ENCODE data around the gene RPL6. TPM values are rescaled to one million over a fixed set of nuclear protein-coding genes. Genes with fewer than 3 reads are reported as not detected.
A peak's percentile ranks its signal among the peaks of the same experiment; 100 is the strongest.
"Not testable (repeated sequence)": the region's sequence is repeated elsewhere in the genome, so short reads cannot be mapped to it uniquely, and the experiment has no call there.

Gene RPL6
- total RNA-seq: 1,548 and 2,038 TPM in 2 replicates
- polyA plus RNA-seq: 320 and 329 TPM in 2 replicates

- H3K27ac ChIP-seq: peak within 1 kb of the TSS; percentile 94
- no peaks in the 10 kb centered on the region for H3K9me3 ChIP-seq (ENCODE audit: low read depth)
- peak; percentile 93 to 96 for DNase-seq (ENCODE audit: low read depth in 1 of 2, low spot score in 1 of 2)
- TF ChIP-seq CTCF (IDR thresholded peaks at IDR 0.05; ENCODE audit: low read depth, low read length): no peak
- peaks cover 36% of the 10 kb centered on the region for H3K36me3 ChIP-seq
- H3K4me1 ChIP-seq (ENCODE audit: low read depth): peaks cover 9% of the 10 kb centered on the region
- H3K4me3 ChIP-seq: peak within 1 kb of the TSS; percentile 51
- no peaks in the 10 kb centered on the region for H3K27me3 ChIP-seq
Measured at GRCh38 chr12:112409064-112409905, at the start of gene RPL6. TSS of gene RPL6 (minus strand) at chr12:112409605. CDS start at chr12:112408656, 949 bp downstream.

GRCh38 chr12:112458751-112459150 lies 49.3 kb upstream of the RPL6 start:
- no peak for DNase-seq (ENCODE audit: low read depth in 1 of 2, low spot score in 1 of 2)
- Histone ChIP-seq H3K27me3 (no peaks in the 10 kb centered on the region), H3K27ac (no peak overlapping the region), H3K4me3 (no peak overlapping the region), H3K4me1 (ENCODE audit: low read depth) (no peaks in the 10 kb centered on the region), H3K9me3 (ENCODE audit: low read depth) (no peaks in the 10 kb centered on the region), H3K36me3 (peaks cover 34% of the 10 kb centered on the region)
- no peak for TF ChIP-seq CTCF (IDR thresholded peaks at IDR 0.05; ENCODE audit: low read depth, low read length)

GRCh38 chr12:112458330-112458729 lies 48.9 kb upstream of the RPL6 start:
- no peak for DNase-seq (ENCODE audit: low read depth in 1 of 2, low spot score in 1 of 2)
- no peaks in the 10 kb centered on the region for H3K4me1 ChIP-seq (ENCODE audit: low read depth)
- H3K4me3 ChIP-seq: no peak overlapping the region
- no peaks in the 10 kb centered on the region for H3K27me3 ChIP-seq
- H3K27ac ChIP-seq: no peak overlapping the region
- no peaks in the 10 kb centered on the region for H3K9me3 ChIP-seq (ENCODE audit: low read depth)
- peaks cover 37% of the 10 kb centered on the region for H3K36me3 ChIP-seq
- no peak for TF ChIP-seq CTCF (IDR thresholded peaks at IDR 0.05; ENCODE audit: low read depth, low read length)

- not testable (repeated sequence) for H3K27me3 ChIP-seq; H3K9me3 ChIP-seq (ENCODE audit: low read depth); H3K4me1 ChIP-seq (ENCODE audit: low read depth); DNase-seq (ENCODE audit: low read depth in 1 of 2, low spot score in 1 of 2); H3K4me3 ChIP-seq; H3K27ac ChIP-seq
- peaks cover 37% of the 10 kb centered on the region for H3K36me3 ChIP-seq
Measured at GRCh38 chr12:112457142-112457541, 47.7 kb upstream of the RPL6 start.

GRCh38 chr12:112456029-112456428 lies 46.6 kb upstream of the RPL6 start:
- H3K36me3 ChIP-seq: peaks cover 37% of the 10 kb centered on the region
- no peaks in the 10 kb centered on the region for H3K27me3 ChIP-seq
- H3K9me3 ChIP-seq (ENCODE audit: low read depth): no peaks in the 10 kb centered on the region
- H3K27ac ChIP-seq: no peak overlapping the region
- H3K4me3 ChIP-seq: no peak overlapping the region
- no peaks in the 10 kb centered on the region for H3K4me1 ChIP-seq (ENCODE audit: low read depth)
- no peak for TF ChIP-seq CTCF (IDR thresholded peaks at IDR 0.05; ENCODE audit: low read depth, low read length)
- no peak for DNase-seq (ENCODE audit: low read depth in 1 of 2, low spot score in 1 of 2)

- Histone ChIP-seq H3K27ac (no peak overlapping the region), H3K27me3 (no peaks in the 10 kb centered on the region), H3K9me3 (ENCODE audit: low read depth) (no peaks in the 10 kb centered on the region), H3K36me3 (peaks cover 26% of the 10 kb centered on the region), H3K4me3 (no peak overlapping the region), H3K4me1 (ENCODE audit: low read depth) (no peaks in the 10 kb centered on the region)
- TF ChIP-seq CTCF (IDR thresholded peaks at IDR 0.05; ENCODE audit: low read depth, low read length): no peak
- DNase-seq (ENCODE audit: low read depth in 1 of 2, low spot score in 1 of 2): no peak
Measured at GRCh38 chr12:112450725-112451124, 41.3 kb upstream of the RPL6 start.

- not testable (repeated sequence) for H3K4me3 ChIP-seq; H3K9me3 ChIP-seq (ENCODE audit: low read depth); H3K27ac ChIP-seq; H3K27me3 ChIP-seq; H3K36me3 ChIP-seq; DNase-seq (ENCODE audit: low read depth in 1 of 2, low spot score in 1 of 2); H3K4me1 ChIP-seq (ENCODE audit: low read depth)
Measured at GRCh38 chr12:112448165-112448564, 38.8 kb upstream of the RPL6 start.

Measured in cardiac muscle cell (in vitro differentiated cells and primary cell).